Peyer's patch (tissue), 4 donors: Measurements from ENCODE around the gene RSPRY1. TPM values are rescaled to one million over a fixed set of nuclear protein-coding genes. Genes with fewer than 3 reads are reported as not detected.

Experiments used
- DNase-seq, 3 donors: peaks; one replicate each; pipeline ENCODE4 v3.0.0-alpha.2; 2017 to 2019
- H3K27ac ChIP-seq, 4 donors: fragments of 200-600 bp; sonication (generic); one replicate each; pipeline ENCODE4 v1.5.1; 2016 to 2019
- H3K27me3 ChIP-seq, 2 donors: fragments of 200-600 bp; sonication (generic); one replicate each; pipeline ENCODE4 v1.5.1; 2019
- H3K36me3 ChIP-seq, 3 donors: fragments of 200-600 bp; sonication (generic); one replicate each; pipeline ENCODE4 v1.5.1; 2016 to 2019
- H3K4me1 ChIP-seq, 4 donors: fragments of 200-600 bp; sonication (generic); one replicate each; pipeline ENCODE4 v1.5.1; 2016 to 2019
- H3K4me3 ChIP-seq, 4 donors: fragments of 200-600 bp; sonication (generic); 1 replicate in 3 of 4; 2 replicates in 1 of 4; pipeline ENCODE4 v1.5.1; 2016 to 2019; ENCODE audit warnings: mild to moderate bottlenecking in 1 of 4
- H3K9me3 ChIP-seq, 4 donors: fragments of 200-600 bp; sonication (generic); one replicate each; pipeline ENCODE4 v1.5.1; 2016 to 2019; ENCODE audit warnings: mild to moderate bottlenecking in 1 of 4
- CTCF ChIP-seq, 6 experiments: fragments of 450-650 bp in 4 of 6; fragments of 200-600 bp in 2 of 6; sonication (generic) in 1 of 6; IDR thresholded peaks; one replicate each; pipeline ENCODE4 v1.5.1; 2017 to 2019; ENCODE audit warnings: antibody characterized with exemption in 6 of 6, mild to moderate bottlenecking in 3 of 6, moderate library complexity in 1 of 6
- POLR2A ChIP-seq, 2 donors: fragments of 450-650 bp; IDR thresholded peaks; one replicate each; pipeline ENCODE4 v1.5.1; 2017; ENCODE audit warnings: antibody characterized with exemption in 2 of 2, mild to moderate bottlenecking in 2 of 2, moderate library complexity in 2 of 2
- total RNA-seq, 4 donors: library from RNA; depleted of rRNA; stranded (reverse); fragments of >200 nt; gene quantifications; one replicate each; pipeline ENCODE4 v1.1.0, GENCODE V29; 2016

RSPRY1 gene
- total RNA-seq, 4 donors from 2014 or later = 49.0 to 84.7 (median 65.1) TPM

GRCh38 chr16:57140931-57141668 is 45.0 kb upstream of the RSPRY1 start:
- Histone ChIP-seq H3K4me3 (no peak overlapping the region), H3K36me3 (peaks cover 0 to 20% (median 0%) of the 10 kb centered on the region in 3 donors), H3K27me3 (no peaks in the 10 kb centered on the region), H3K27ac (peak overlapping the region in 1 of 4 donors; percentile 17), H3K4me1 (peaks cover 0 to 25% (median 11%) of the 10 kb centered on the region in 4 donors), H3K9me3 (no peaks in the 10 kb centered on the region)
- peak in 1 of 3 donors; percentile 37 for DNase-seq
- TF ChIP-seq POLR2A (IDR thresholded peaks at IDR 0.05) = no peak
- no peak for TF ChIP-seq CTCF (IDR thresholded peaks at IDR 0.05)

GRCh38 chr16:57141822-57142631 is 44.1 kb upstream of the RSPRY1 start:
- TF ChIP-seq POLR2A (IDR thresholded peaks at IDR 0.05) (no peak), CTCF (IDR thresholded peaks at IDR 0.05) (no peak)
- peak in 2 of 3 donors; percentile 41 to 47 for DNase-seq
- H3K9me3 ChIP-seq = no peaks in the 10 kb centered on the region
- H3K27ac ChIP-seq = peak overlapping the region in 1 of 4 donors; percentile 17
- no peak overlapping the region for H3K4me3 ChIP-seq
- H3K36me3 ChIP-seq = peaks cover 0 to 22% (median 0%) of the 10 kb centered on the region in 3 donors
- H3K27me3 ChIP-seq = no peaks in the 10 kb centered on the region
- peaks cover 0 to 25% (median 11%) of the 10 kb centered on the region in 4 donors for H3K4me1 ChIP-seq

- Histone ChIP-seq H3K36me3 (peaks cover 0 to 23% (median 0%) of the 10 kb centered on the region in 3 donors), H3K4me3 (no peak overlapping the region), H3K27me3 (no peaks in the 10 kb centered on the region), H3K27ac (peak overlapping the region in 1 of 4 donors; percentile 22), H3K9me3 (no peaks in the 10 kb centered on the region), H3K4me1 (peaks cover 0 to 25% (median 11%) of the 10 kb centered on the region in 4 donors)
- no peak for TF ChIP-seq POLR2A (IDR thresholded peaks at IDR 0.05)
- TF ChIP-seq CTCF (IDR thresholded peaks at IDR 0.05) = no peak
- peak in 2 of 3 donors; percentile 68 to 73 for DNase-seq
Observed at GRCh38 chr16:57143149-57143921, 42.8 kb upstream of the RSPRY1 start.

GRCh38 chr16:57144027-57144426 is 42.1 kb upstream of the RSPRY1 start:
- Histone ChIP-seq H3K27ac (peak overlapping the region in 1 of 4 donors; percentile 3), H3K4me1 (peaks cover 0 to 25% (median 11%) of the 10 kb centered on the region in 4 donors), H3K4me3 (no peak overlapping the region), H3K27me3 (no peaks in the 10 kb centered on the region), H3K36me3 (peaks cover 0 to 21% (median 0%) of the 10 kb centered on the region in 3 donors), H3K9me3 (no peaks in the 10 kb centered on the region)
- DNase-seq = no peak
- TF ChIP-seq CTCF (IDR thresholded peaks at IDR 0.05) = no peak
- no peak for TF ChIP-seq POLR2A (IDR thresholded peaks at IDR 0.05)
